ENCODE data around the gene C20orf173. TPM values are rescaled to one million over a fixed set of nuclear protein-coding genes. Genes with fewer than 3 reads are reported as not detected.
"Not testable (repeated sequence)": the region's sequence is repeated elsewhere in the genome, so short reads cannot be mapped to it uniquely, and the experiment has no call there.

The C20orf173 gene
- total and polyA plus RNA-seq, 4 donors = not detected

DNA sequence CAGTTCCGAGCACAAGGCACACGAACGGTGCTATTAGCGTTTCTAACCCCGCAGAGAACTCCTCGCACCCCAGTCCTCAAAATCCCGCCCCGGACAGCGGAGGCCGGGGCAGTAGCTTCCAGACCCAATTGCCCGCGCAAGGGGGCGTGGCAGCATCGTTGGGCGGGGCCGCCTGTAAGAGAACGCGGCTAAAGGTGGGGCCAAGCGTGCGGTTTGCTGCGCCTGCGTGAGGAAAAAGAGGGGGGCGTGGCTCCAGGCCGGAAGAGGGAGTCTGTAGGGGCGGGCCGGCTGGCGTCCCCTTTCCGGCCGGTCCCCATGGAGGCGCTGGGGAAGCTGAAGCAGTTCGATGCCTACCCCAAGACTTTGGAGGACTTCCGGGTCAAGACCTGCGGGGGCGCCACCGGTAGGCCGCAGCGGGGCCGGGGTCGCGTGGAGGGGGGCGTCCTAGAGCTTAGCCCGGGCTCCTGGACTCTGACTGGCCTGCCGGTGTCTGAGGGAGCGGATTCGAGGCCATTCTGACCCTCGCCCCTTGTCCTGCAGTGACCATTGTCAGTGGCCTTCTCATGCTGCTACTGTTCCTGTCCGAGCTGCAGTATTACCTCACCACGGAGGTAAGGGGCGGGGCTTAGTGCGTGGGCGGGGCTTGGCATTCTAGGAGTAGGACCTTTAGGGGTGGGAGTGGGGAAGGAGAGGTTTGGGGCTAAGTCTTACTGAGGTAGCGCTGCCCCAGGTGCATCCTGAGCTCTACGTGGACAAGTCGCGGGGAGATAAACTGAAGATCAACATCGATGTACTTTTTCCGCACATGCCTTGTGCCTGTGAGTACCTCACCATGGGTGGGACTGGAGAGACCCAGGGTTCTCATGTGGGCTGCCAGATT is 12.6 kb upstream of the C20orf173 start, which contains the start of gene ERGIC3:
Gene ERGIC3 (plus strand): TSS at position 296 of the 880 bp plus-strand sequence. CDS start 20 bp downstream, at position 316.
- Histone ChIP-seq H3K27me3 (ENCODE audit: control insufficient read depth in 1 of 2, insufficient read depth in 2 of 2, low read length in 1 of 2) (no peaks in the 10 kb centered on the region), H3K4me1 (ENCODE audit: control insufficient read depth in 1 of 2, insufficient read depth in 2 of 2, low read length in 2 of 2) (no peaks in the 10 kb centered on the region), H3K4me3 (ENCODE audit: low read length in 2 of 2) (peak within 1 kb of the TSS; percentile 46 to 77), H3K36me3 (ENCODE audit: control insufficient read depth in 1 of 2, insufficient read depth in 2 of 2, low read length in 1 of 2) (peaks cover 0 to 3% of the 10 kb centered on the region in 2 donors), H3K9me3 (ENCODE audit: control insufficient read depth, low read length) (no peaks in the 10 kb centered on the region), H3K27ac (ENCODE audit: low read depth in 1 of 2, low read length in 2 of 2) (no peak within 1 kb of the TSS)
- ATAC-seq (ENCODE audit: low FRiP score) = peak; percentile 98
- 3 to 4% methylated on average over 50 to 57 of the region's 57 CpGs for WGBS, 2 donors
- intact Hi-C loops (cut with DNase I) = loop anchor here in 1 of 2 donors (5.0 kb wide), 1 partner anchor 510 kb away; no protein-coding TSS in a partner anchor
- peak; percentile 98 to 99 for DNase-seq

DNA sequence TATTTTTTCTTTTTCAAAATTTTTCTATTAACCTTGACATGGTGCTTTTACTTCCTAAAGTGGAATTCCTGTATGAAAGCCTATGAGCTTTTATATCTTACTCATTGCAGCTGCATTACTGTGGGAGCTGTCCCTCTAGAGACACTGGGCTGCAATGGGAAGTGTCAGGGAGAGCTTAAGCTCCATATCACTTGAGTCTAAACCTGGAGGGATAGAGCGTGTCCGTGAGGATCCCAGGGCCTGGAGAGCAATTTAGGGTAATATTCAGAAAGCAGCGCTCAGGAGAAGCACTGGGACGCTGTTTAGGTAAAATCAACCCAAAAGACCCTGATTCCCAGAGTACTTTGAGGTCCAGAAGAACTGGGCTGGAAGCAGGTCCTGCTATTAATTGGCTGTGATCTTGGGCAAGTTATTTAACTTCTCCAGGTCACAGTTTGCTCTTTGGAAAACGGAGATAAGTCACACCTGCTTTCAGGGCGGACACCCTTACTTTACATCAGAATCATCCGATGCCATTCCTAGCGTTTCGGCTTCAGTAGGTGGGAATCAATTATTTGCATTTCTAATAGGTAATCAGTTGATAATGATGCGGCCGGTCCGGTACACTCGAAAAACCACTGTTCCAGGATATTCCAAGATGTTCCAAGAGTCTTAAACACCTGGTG is 11.8 kb upstream of the C20orf173 start:
- peaks cover 0 to 3% of the 10 kb centered on the region in 2 donors for H3K36me3 ChIP-seq (ENCODE audit: control insufficient read depth in 1 of 2, insufficient read depth in 2 of 2, low read length in 1 of 2)
- intact Hi-C loops (cut with DNase I) = loop anchor here in 1 of 2 donors (5.0 kb wide), 1 partner anchor 511 kb away; no protein-coding TSS in a partner anchor
- no peaks in the 10 kb centered on the region for H3K9me3 ChIP-seq (ENCODE audit: control insufficient read depth, low read length)
- no peak for DNase-seq
- no peaks in the 10 kb centered on the region for H3K4me1 ChIP-seq (ENCODE audit: control insufficient read depth in 1 of 2, insufficient read depth in 2 of 2, low read length in 2 of 2)
- peak overlapping the region in 1 of 2 donors; percentile 77 for H3K4me3 ChIP-seq (ENCODE audit: low read length in 2 of 2)
- H3K27ac ChIP-seq (ENCODE audit: low read depth in 1 of 2, low read length in 2 of 2) = no peak overlapping the region
- ATAC-seq (ENCODE audit: low FRiP score) = no peak
- H3K27me3 ChIP-seq (ENCODE audit: control insufficient read depth in 1 of 2, insufficient read depth in 2 of 2, low read length in 1 of 2) = no peaks in the 10 kb centered on the region
- WGBS, 2 donors = 20 to 22% methylated on average over 13 of the region's 13 CpGs

DNA sequence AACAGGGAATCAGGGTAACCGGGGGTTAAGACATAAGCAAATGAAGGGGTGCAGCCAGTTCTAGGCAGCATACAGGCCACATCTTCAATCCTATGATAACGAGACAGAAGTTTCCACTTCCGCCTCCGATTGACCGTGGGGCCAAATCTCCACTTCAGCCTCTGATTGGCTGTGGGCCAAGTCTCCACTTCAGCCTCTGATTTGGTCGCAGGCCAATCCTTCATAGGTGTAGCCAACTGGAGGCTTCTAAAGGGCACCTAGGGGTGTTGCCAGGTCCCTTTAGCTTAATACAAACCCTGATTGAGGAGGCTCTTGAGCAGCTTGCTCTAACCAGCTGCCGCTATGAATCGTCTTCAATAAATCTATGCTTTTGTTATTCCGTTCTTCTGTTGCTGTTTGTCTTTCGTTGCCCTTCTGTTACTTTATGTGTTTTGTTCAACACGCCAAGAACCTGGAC is 10.3 kb upstream of the C20orf173 start:
- DNase-seq = peak; percentile 40 to 45
- intact Hi-C loops (cut with DNase I) = loop anchor here in 1 of 2 donors (5.0 kb wide), 1 partner anchor 513 kb away; no protein-coding TSS in a partner anchor
- Histone ChIP-seq H3K9me3 (ENCODE audit: control insufficient read depth, low read length) (no peaks in the 10 kb centered on the region), H3K4me3 (ENCODE audit: low read length in 2 of 2) (no peak overlapping the region), H3K27ac (ENCODE audit: low read depth in 1 of 2, low read length in 2 of 2) (no peak overlapping the region), H3K36me3 (ENCODE audit: control insufficient read depth in 1 of 2, insufficient read depth in 2 of 2, low read length in 1 of 2) (peaks cover 0 to 3% of the 10 kb centered on the region in 2 donors), H3K27me3 (ENCODE audit: control insufficient read depth in 1 of 2, insufficient read depth in 2 of 2, low read length in 1 of 2) (no peaks in the 10 kb centered on the region), H3K4me1 (ENCODE audit: control insufficient read depth in 1 of 2, insufficient read depth in 2 of 2, low read length in 2 of 2) (no peaks in the 10 kb centered on the region)
- no peak for ATAC-seq (ENCODE audit: low FRiP score)
- 54% methylated on average over 11 of the region's 11 CpGs for WGBS, 2 donors

DNA sequence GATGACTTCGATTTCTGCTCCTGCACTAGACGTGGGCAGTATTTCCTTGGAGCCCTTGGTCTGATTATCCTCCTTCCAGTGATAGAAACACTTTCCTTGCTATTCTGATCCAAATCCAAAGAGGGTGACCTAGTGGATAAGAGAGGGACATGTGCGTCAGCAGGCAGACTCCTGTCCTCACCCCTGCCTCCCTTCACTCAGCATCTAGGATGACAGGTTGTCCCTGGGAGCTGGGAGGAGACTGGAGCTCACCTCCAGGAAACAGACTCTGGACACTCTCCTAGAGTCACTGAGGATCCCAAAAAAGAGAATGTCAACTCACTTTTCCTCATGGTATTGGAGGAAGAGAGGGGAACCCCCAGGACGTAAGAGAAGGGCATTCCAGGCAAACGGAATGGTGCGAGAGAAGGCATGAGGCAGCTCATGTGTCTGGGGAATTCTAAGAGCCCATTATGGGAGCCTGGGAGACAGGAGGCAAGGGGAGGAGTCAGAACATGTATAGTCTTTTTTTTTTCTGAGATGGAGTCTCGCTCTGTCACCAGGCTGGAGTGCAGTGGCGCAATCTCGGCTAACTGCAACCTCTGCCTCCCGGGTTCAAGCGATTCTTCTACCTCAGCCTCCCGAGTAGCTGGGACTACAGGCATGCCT is 2.2 kb downstream of the C20orf173 start:
- 80 to 81% methylated on average over 12 of the region's 12 CpGs for WGBS, 2 donors
- Histone ChIP-seq H3K4me3 (ENCODE audit: low read length in 2 of 2) (no peak overlapping the region), H3K9me3 (ENCODE audit: control insufficient read depth, low read length) (no peaks in the 10 kb centered on the region), H3K36me3 (ENCODE audit: control insufficient read depth in 1 of 2, insufficient read depth in 2 of 2, low read length in 1 of 2) (no peaks in the 10 kb centered on the region), H3K27me3 (ENCODE audit: control insufficient read depth in 1 of 2, insufficient read depth in 2 of 2, low read length in 1 of 2) (no peaks in the 10 kb centered on the region), H3K4me1 (ENCODE audit: control insufficient read depth in 1 of 2, insufficient read depth in 2 of 2, low read length in 2 of 2) (no peaks in the 10 kb centered on the region), H3K27ac (ENCODE audit: low read depth in 1 of 2, low read length in 2 of 2) (no peak overlapping the region)
- ATAC-seq (ENCODE audit: low FRiP score) (no peak), DNase-seq (peak; percentile 4 to 10)
- intact Hi-C loops (cut with DNase I) = no loop called here

DNA sequence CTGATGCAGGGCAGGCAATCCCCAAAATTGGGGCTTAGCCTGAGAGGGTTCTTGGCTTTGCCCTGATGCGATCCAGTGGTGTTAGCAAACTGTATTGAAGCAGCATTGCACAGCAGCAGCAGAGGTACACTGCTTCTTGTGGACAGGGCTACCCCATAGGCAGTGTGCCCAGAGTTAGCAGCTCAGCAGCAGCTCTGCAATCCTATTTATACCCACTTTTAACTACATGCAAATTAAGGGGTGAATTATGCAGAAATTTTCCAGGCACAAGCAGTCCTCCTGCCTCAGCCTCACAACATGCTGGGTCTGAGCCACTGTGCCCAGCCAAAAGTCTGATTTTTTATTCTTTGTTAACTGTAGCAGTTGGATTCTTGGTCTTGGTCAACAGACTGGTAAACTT is 3.8 kb downstream of the C20orf173 start:
- Histone ChIP-seq H3K4me3 (ENCODE audit: low read length in 2 of 2) (no peak overlapping the region), H3K4me1 (ENCODE audit: control insufficient read depth in 1 of 2, insufficient read depth in 2 of 2, low read length in 2 of 2) (no peaks in the 10 kb centered on the region), H3K27me3 (ENCODE audit: control insufficient read depth in 1 of 2, insufficient read depth in 2 of 2, low read length in 1 of 2) (no peaks in the 10 kb centered on the region), H3K36me3 (ENCODE audit: control insufficient read depth in 1 of 2, insufficient read depth in 2 of 2, low read length in 1 of 2) (no peaks in the 10 kb centered on the region), H3K27ac (ENCODE audit: low read depth in 1 of 2, low read length in 2 of 2) (no peak overlapping the region), H3K9me3 (ENCODE audit: control insufficient read depth, low read length) (no peaks in the 10 kb centered on the region)
- DNase-seq = peak; percentile 2 to 19
- 98 to 100% methylated on average over 1 of the region's 1 CpG for WGBS, 2 donors
- intact Hi-C loops (cut with DNase I) = no loop called here
- no peak for ATAC-seq (ENCODE audit: low FRiP score)

DNA sequence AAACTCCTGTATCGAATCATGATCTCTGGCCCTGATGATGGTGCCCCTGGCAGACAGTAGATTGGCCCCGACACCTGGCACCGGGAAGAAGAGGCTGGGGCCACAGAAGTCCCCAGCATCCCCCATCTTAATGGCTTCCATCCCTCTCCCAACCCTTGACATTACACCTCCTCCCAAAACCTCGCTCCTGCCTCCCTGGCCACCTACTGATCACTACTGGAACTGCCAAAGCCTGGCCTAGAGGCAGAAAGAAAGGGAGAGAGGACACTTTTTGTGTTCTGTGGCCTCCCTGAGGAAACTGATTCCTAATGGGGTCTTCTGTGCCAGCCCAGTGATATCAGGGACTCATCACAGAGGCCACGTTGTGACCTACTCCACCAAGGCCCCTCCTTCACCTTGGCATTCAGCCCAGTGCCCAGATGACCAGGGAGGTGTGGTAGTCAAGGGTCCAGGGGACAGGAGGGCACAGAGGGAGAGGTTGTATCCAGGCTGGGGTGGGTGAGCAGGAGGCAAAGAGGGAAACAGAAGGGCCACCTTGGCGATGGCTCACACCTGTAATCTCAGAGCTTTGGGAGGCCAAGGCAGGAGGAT is 6.1 kb downstream of the C20orf173 start:
- Histone ChIP-seq H3K4me1 (ENCODE audit: control insufficient read depth in 1 of 2, insufficient read depth in 2 of 2, low read length in 2 of 2) (no peaks in the 10 kb centered on the region), H3K9me3 (ENCODE audit: control insufficient read depth, low read length) (no peaks in the 10 kb centered on the region), H3K27ac (ENCODE audit: low read depth in 1 of 2, low read length in 2 of 2) (no peak overlapping the region), H3K36me3 (ENCODE audit: control insufficient read depth in 1 of 2, insufficient read depth in 2 of 2, low read length in 1 of 2) (no peaks in the 10 kb centered on the region), H3K27me3 (ENCODE audit: control insufficient read depth in 1 of 2, insufficient read depth in 2 of 2, low read length in 1 of 2) (no peaks in the 10 kb centered on the region), H3K4me3 (ENCODE audit: low read length in 2 of 2) (no peak overlapping the region)
- intact Hi-C loops (cut with DNase I) = no loop called here
- whole genome bisulfite sequencing, 2 donors = 75 to 77% methylated on average over 6 of the region's 6 CpGs
- peak; percentile 44 for DNase-seq
- ATAC-seq (ENCODE audit: low FRiP score) = no peak

DNA sequence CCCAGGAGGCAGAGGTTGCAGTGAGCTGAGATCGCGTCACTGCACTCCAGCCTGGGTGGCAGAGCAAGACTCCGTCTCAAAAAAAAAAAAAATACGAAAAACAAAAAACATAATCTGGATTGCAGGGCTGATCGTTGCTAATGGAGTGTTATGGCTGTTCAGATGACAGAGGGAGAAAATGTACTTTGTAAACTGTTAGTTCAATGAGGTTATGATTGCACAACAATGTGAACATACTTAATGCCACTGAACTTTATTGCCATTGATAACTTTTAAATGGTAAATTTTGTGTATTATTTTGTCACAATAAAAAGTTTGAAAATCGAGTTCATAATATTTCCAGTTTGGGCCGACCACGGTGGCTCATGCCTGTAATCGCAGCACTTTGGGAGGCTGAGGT is 10.5 kb downstream of the C20orf173 start:
- no peak overlapping the region for H3K27ac ChIP-seq (ENCODE audit: low read depth in 1 of 2, low read length in 2 of 2)
- no peaks in the 10 kb centered on the region for H3K36me3 ChIP-seq (ENCODE audit: control insufficient read depth in 1 of 2, insufficient read depth in 2 of 2, low read length in 1 of 2)
- WGBS, 2 donors = 86 to 88% methylated on average over 9 of the region's 9 CpGs
- DNase-seq (no peak), ATAC-seq (ENCODE audit: low FRiP score) (no peak)
- no peak overlapping the region for H3K4me3 ChIP-seq (ENCODE audit: low read length in 2 of 2)
- no peaks in the 10 kb centered on the region for H3K4me1 ChIP-seq (ENCODE audit: control insufficient read depth in 1 of 2, insufficient read depth in 2 of 2, low read length in 2 of 2)
- no peaks in the 10 kb centered on the region for H3K9me3 ChIP-seq (ENCODE audit: control insufficient read depth, low read length)
- intact Hi-C loops (cut with DNase I) = no loop called here
- no peaks in the 10 kb centered on the region for H3K27me3 ChIP-seq (ENCODE audit: control insufficient read depth in 1 of 2, insufficient read depth in 2 of 2, low read length in 1 of 2)

DNA sequence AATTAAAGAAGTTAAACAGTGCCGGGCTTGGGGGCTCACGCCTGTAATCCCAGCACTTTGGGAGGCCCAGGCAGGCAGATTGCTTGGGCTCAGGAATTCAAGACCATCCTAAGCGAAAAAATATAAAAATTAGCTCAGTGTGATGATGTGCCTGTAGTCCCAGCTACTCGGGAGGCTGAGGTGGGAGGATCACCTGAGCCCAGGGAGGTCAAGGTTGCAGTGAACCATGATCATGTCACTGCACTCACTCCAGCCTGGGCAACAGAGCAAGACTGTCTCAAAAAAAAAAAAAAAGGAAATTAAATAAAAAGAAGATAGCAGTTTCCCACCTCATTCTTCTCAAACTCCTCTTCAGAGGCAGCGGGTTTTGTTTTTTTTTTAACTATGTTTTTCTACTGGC is 11.7 kb downstream of the C20orf173 start:
- intact Hi-C loops (cut with DNase I); H3K4me1 ChIP-seq (ENCODE audit: control insufficient read depth in 1 of 2, insufficient read depth in 2 of 2, low read length in 2 of 2); H3K36me3 ChIP-seq (ENCODE audit: control insufficient read depth in 1 of 2, insufficient read depth in 2 of 2, low read length in 1 of 2); H3K27ac ChIP-seq (ENCODE audit: low read depth in 1 of 2, low read length in 2 of 2); H3K9me3 ChIP-seq (ENCODE audit: control insufficient read depth, low read length); ATAC-seq (ENCODE audit: low FRiP score); DNase-seq; H3K27me3 ChIP-seq (ENCODE audit: control insufficient read depth in 1 of 2, insufficient read depth in 2 of 2, low read length in 1 of 2); H3K4me3 ChIP-seq (ENCODE audit: low read length in 2 of 2): not testable (repeated sequence)
- 90 to 93% methylated on average over 5 of the region's 5 CpGs for WGBS, 2 donors

All from aorta (tissue), 5 donors.